ENCODE measurements around the gene SNTG2. TPM values are rescaled to one million over a fixed set of nuclear protein-coding genes. Genes with fewer than 3 reads are reported as not detected.

Gene SNTG2
- total RNA-seq, 2 donors from 2014 or later, result 2.0 to 5.0 TPM

DNA sequence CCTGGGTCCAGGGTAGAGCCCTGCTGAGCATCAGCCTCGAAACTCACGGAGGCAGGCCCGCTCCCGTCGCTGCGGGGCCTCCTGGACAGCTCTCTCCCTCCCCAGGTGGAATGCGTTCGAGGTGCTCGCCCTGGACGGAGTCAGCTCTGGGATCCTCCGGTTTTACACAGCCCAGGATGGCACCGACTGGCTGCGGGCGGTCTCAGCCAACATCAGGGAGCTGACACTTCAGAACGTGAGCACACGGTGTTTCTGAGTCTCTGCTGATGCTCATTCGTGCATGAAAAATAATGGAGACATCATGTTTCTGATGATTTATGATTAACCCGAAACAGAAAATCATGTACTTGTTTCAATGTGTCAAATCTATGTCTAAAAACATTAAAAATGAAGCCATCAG lies 287.1 kb downstream of the SNTG2 start:
- DNase-seq (ENCODE audit: low spot score), result no peak
- Histone ChIP-seq H3K27ac (no peak overlapping the region), H3K36me3 (no peaks in the 10 kb centered on the region), H3K4me1 (replicated peaks) (no peaks in the 10 kb centered on the region), H3K9me3 (no peaks in the 10 kb centered on the region), H3K27me3 (replicated peaks; ENCODE audit: insufficient read depth) (no peaks in the 10 kb centered on the region), H3K4me3 (no peak overlapping the region)
- TF ChIP-seq, protein P1, sequence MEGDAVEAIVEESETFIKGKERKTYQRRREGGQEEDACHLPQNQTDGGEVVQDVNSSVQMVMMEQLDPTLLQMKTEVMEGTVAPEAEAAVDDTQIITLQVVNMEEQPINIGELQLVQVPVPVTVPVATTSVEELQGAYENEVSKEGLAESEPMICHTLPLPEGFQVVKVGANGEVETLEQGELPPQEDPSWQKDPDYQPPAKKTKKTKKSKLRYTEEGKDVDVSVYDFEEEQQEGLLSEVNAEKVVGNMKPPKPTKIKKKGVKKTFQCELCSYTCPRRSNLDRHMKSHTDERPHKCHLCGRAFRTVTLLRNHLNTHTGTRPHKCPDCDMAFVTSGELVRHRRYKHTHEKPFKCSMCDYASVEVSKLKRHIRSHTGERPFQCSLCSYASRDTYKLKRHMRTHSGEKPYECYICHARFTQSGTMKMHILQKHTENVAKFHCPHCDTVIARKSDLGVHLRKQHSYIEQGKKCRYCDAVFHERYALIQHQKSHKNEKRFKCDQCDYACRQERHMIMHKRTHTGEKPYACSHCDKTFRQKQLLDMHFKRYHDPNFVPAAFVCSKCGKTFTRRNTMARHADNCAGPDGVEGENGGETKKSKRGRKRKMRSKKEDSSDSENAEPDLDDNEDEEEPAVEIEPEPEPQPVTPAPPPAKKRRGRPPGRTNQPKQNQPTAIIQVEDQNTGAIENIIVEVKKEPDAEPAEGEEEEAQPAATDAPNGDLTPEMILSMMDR (IDR thresholded peaks at IDR 0.05), result no peak
- TF ChIP-seq POLR2AphosphoS5 (IDR thresholded peaks at IDR 0.05) (no peak), POLR2A (IDR thresholded peaks at IDR 0.05) (no peak)
- intact Hi-C loops (cut with DNase I), result no loop called here
- 72% methylated on average over 18 of the region's 18 CpGs for WGBS

DNA sequence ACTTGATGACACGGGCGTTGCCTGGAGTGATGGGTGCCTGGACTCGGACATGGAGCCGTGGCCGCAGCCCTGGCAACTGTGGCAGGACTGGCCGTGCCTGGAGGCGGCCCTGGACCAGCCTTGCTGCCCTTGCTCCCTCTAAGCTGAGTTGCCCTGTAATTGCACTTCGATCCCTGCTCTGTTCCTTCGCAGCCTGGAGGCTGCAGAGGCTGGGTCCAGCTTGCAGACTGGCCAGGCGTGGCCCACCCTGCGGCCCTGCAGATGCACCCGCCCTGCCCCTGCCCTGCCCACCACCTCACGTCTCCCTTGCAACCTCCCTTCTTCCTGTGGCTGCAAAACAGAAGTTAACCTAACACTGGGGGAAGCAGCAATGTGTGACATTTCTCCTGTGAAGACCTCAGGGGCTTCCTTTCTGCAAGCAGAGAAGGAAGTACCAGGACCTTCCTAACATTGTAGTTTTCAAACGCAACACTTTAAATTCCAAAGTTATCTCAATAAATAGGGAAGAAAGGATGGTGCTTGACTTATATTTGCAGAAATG lies 288.0 kb downstream of the SNTG2 start:
- no peak for DNase-seq (ENCODE audit: low spot score)
- Histone ChIP-seq H3K4me3 (no peak overlapping the region), H3K9me3 (no peaks in the 10 kb centered on the region), H3K27ac (no peak overlapping the region), H3K4me1 (replicated peaks) (no peaks in the 10 kb centered on the region), H3K36me3 (no peaks in the 10 kb centered on the region), H3K27me3 (replicated peaks; ENCODE audit: insufficient read depth) (no peaks in the 10 kb centered on the region)
- TF ChIP-seq POLR2AphosphoS5 (IDR thresholded peaks at IDR 0.05), result no peak
- TF ChIP-seq, protein P1 (IDR thresholded peaks at IDR 0.05), result no peak
- no peak for TF ChIP-seq POLR2A (IDR thresholded peaks at IDR 0.05)
- intact Hi-C loops (cut with DNase I), result no loop called here
- 86% methylated on average over 10 of the region's 14 CpGs for WGBS

DNA sequence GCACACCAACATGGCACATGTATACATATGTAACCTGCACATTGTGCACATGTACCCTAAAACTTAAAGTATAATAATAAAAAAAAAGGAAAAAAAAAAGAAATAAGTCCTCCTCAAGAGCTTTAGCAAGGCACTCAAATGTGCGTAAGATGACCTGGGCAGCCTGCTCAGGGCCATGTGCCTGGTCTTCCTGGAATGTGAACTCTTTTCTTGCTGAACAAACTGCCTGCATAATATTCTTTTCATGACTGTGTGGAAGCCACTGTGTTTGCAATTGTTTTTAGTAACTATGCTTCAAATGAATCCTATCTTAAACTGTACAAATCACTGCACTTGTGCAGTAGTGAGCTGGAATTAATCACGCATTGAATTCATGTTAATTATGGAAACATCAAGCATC lies 294.5 kb downstream of the SNTG2 start:
- Histone ChIP-seq H3K4me3 (no peak overlapping the region), H3K4me1 (replicated peaks) (no peaks in the 10 kb centered on the region), H3K27ac (no peak overlapping the region), H3K27me3 (replicated peaks; ENCODE audit: insufficient read depth) (no peaks in the 10 kb centered on the region), H3K36me3 (no peaks in the 10 kb centered on the region), H3K9me3 (no peaks in the 10 kb centered on the region)
- 85% methylated on average over 2 of the region's 2 CpGs for WGBS
- DNase-seq (ENCODE audit: low spot score), result no peak
- intact Hi-C loops (cut with DNase I), result no loop called here
- no peak for TF ChIP-seq POLR2A (IDR thresholded peaks at IDR 0.05)

DNA sequence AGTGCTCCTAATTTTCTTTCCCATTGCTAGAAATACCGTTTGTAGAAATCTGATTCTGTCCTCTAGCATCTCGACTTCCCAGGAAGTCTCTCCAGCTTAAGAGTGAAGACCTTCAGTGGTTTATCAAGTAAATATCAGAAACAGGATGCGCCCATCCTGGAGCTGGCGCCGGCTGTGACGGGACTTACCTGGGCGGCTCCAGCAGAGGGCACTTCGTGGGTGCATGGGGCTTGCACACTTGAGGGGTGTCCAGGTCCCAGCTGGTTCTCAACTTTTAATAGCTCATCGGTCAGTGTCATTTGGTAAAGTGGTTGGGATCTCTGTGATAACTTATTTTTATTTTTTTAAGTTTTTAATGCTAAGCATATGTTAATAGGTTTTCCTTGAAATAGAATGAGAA lies 295.6 kb downstream of the SNTG2 start:
- no peak overlapping the region for H3K27ac ChIP-seq

DNA sequence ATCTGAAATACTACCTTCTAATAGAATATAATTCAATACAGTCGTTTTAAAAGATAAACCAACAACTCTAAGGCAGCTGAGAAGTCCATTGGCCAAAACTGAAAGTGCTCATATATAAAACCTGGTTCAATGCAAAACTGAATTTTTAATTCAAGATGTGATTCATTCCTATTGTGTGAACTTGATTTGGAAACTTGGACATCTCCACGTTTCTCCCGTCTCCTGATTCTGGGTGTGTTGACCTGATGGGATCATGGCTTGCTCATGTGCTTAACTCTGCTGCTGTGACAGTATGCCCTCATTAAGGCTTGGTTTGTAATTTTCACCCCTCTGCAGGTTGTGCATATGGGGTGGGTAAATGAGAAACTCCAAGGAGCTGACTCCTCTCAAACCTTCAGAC lies 296.3 kb downstream of the SNTG2 start:
- DNase-seq (ENCODE audit: low spot score), result no peak
- Histone ChIP-seq H3K27me3 (replicated peaks; ENCODE audit: insufficient read depth) (no peaks in the 10 kb centered on the region), H3K27ac (no peak overlapping the region), H3K4me3 (no peak overlapping the region), H3K4me1 (replicated peaks) (no peaks in the 10 kb centered on the region), H3K9me3 (no peaks in the 10 kb centered on the region), H3K36me3 (no peaks in the 10 kb centered on the region)
- intact Hi-C loops (cut with DNase I), result no loop called here
- TF ChIP-seq POLR2AphosphoS5 (IDR thresholded peaks at IDR 0.05), result no peak
- TF ChIP-seq POLR2A (IDR thresholded peaks at IDR 0.05), result no peak
- TF ChIP-seq, protein P1 (IDR thresholded peaks at IDR 0.05), result no peak
- WGBS, result 52% methylated on average over 3 of the region's 3 CpGs

More for the DNA sequence above, 295.6 kb downstream of the SNTG2 start:
- WGBS, result 85% methylated on average over 9 of the region's 9 CpGs
- no peaks in the 10 kb centered on the region for H3K36me3 ChIP-seq
- no peaks in the 10 kb centered on the region for H3K9me3 ChIP-seq
- H3K4me3 ChIP-seq, result no peak overlapping the region
- no peaks in the 10 kb centered on the region for H3K4me1 ChIP-seq (replicated peaks)
- no peaks in the 10 kb centered on the region for H3K27me3 ChIP-seq (replicated peaks; ENCODE audit: insufficient read depth)
- intact Hi-C loops (cut with DNase I), result no loop called here
- DNase-seq (ENCODE audit: low spot score), result no peak
- no peak for TF ChIP-seq POLR2A (IDR thresholded peaks at IDR 0.05)
- TF ChIP-seq POLR2AphosphoS5 (IDR thresholded peaks at IDR 0.05), result no peak
- TF ChIP-seq, protein P1 (IDR thresholded peaks at IDR 0.05), result no peak

Data from prostate gland (tissue), 2 donors.